ENCODE measurements around the gene CFAP20DC. TPM values are rescaled to one million over a fixed set of nuclear protein-coding genes. Genes with fewer than 3 reads are reported as not detected.
A peak's percentile ranks its signal among the peaks of the same experiment; 100 is the strongest.

CFAP20DC gene
- total RNA-seq, 1 donor from 2014 or later = 0.57 TPM

- no peak overlapping the region for H2AFZ ChIP-seq (ENCODE audit: low read depth, low read length)
- H3K36me3 Mint-ChIP-seq (ENCODE audit: low read depth, unreplicated experiment) = no peaks in the 10 kb centered on the region
- no peak for FAIRE-seq
- no peak overlapping the region for H3K4me3 Mint-ChIP-seq (ENCODE audit: unreplicated experiment)
- no peaks in the 10 kb centered on the region for H3K4me1 ChIP-seq (ENCODE audit: insufficient read depth, low read length)
- H3K4me2 ChIP-seq (ENCODE audit: low read length) = no peak overlapping the region
- no peaks in the 10 kb centered on the region for H3K27me3 ChIP-seq (ENCODE audit: insufficient read depth, low read length)
- H3K9ac ChIP-seq (ENCODE audit: low read length) = no peak overlapping the region
- DNase-seq (ENCODE audit: low read depth) = no peak
- H3K9me3 Mint-ChIP-seq (ENCODE audit: unreplicated experiment) = no peaks in the 10 kb centered on the region
- H3K27ac ChIP-seq (ENCODE audit: low read depth, low read length) = no peak overlapping the region
- no peaks in the 10 kb centered on the region for H3K9me3 ChIP-seq (ENCODE audit: insufficient read depth, low read depth, low read length)
- H3K79me2 ChIP-seq (ENCODE audit: insufficient read depth, low read length) = no peaks in the 10 kb centered on the region
- no peaks in the 10 kb centered on the region for H3K36me3 ChIP-seq (ENCODE audit: insufficient read depth, low read length)
- H3K27ac Mint-ChIP-seq (ENCODE audit: unreplicated experiment) = no peak overlapping the region
- H4K20me1 ChIP-seq (ENCODE audit: insufficient read depth, low read length) = no peaks in the 10 kb centered on the region
- no peaks in the 10 kb centered on the region for H3K27me3 Mint-ChIP-seq (ENCODE audit: low read depth, unreplicated experiment)
- H3K4me3 ChIP-seq (ENCODE audit: insufficient read depth, low read depth, low read length) = no peak overlapping the region
- peaks cover 7% of the 10 kb centered on the region for H3K4me1 Mint-ChIP-seq (ENCODE audit: low read depth, unreplicated experiment)
- TF ChIP-seq, protein P1, sequence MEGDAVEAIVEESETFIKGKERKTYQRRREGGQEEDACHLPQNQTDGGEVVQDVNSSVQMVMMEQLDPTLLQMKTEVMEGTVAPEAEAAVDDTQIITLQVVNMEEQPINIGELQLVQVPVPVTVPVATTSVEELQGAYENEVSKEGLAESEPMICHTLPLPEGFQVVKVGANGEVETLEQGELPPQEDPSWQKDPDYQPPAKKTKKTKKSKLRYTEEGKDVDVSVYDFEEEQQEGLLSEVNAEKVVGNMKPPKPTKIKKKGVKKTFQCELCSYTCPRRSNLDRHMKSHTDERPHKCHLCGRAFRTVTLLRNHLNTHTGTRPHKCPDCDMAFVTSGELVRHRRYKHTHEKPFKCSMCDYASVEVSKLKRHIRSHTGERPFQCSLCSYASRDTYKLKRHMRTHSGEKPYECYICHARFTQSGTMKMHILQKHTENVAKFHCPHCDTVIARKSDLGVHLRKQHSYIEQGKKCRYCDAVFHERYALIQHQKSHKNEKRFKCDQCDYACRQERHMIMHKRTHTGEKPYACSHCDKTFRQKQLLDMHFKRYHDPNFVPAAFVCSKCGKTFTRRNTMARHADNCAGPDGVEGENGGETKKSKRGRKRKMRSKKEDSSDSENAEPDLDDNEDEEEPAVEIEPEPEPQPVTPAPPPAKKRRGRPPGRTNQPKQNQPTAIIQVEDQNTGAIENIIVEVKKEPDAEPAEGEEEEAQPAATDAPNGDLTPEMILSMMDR (IDR thresholded peaks at IDR 0.05; ENCODE audit: insufficient read depth, low read depth, low read length) = no peak
- TF ChIP-seq EZH2 (IDR thresholded peaks at IDR 0.05; ENCODE audit: insufficient read depth, low read length) = no peak
Observed at GRCh38 chr3:59069838-59070237, 20.0 kb upstream of the CFAP20DC start.

DNA sequence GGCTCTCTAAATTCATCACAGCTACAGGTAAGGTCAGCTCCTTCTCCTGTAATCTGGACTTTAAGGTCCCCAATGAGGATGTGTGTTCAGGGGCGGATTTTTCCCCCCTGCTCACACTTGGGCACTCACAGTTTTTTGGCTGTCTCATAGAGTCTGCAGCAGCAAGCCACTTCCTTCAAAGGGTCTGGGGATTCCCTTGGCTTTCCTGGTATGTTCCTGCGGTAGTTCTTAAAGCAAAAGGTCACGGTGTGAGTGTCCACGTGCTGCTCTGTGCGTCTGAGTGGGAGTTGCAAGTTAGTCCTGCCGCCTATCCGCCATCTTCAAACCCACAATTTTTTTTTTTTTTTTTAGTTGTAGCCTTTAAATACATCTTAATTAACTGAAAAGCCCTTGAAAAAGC, 15.4 kb upstream of the CFAP20DC start:
- TF ChIP-seq, protein P1 (IDR thresholded peaks at IDR 0.05; ENCODE audit: insufficient read depth, low read depth, low read length) = no peak
- no peak for TF ChIP-seq EZH2 (IDR thresholded peaks at IDR 0.05; ENCODE audit: insufficient read depth, low read length)
- H3K36me3 Mint-ChIP-seq (ENCODE audit: low read depth, unreplicated experiment) = no peaks in the 10 kb centered on the region
- H3K27me3 ChIP-seq (ENCODE audit: insufficient read depth, low read length) = no peaks in the 10 kb centered on the region
- peaks cover 2% of the 10 kb centered on the region for H3K4me1 Mint-ChIP-seq (ENCODE audit: low read depth, unreplicated experiment)
- FAIRE-seq = no peak
- no peaks in the 10 kb centered on the region for H3K36me3 ChIP-seq (ENCODE audit: insufficient read depth, low read length)
- H3K4me3 Mint-ChIP-seq (ENCODE audit: unreplicated experiment) = no peak overlapping the region
- peak overlapping the region; percentile 26 for H2AFZ ChIP-seq (ENCODE audit: low read depth, low read length)
- H3K27ac Mint-ChIP-seq (ENCODE audit: unreplicated experiment) = no peak overlapping the region
- DNase-seq (ENCODE audit: low read depth) = no peak
- no peaks in the 10 kb centered on the region for H3K27me3 Mint-ChIP-seq (ENCODE audit: low read depth, unreplicated experiment)
- H3K4me2 ChIP-seq (ENCODE audit: low read length) = no peak overlapping the region
- H3K79me2 ChIP-seq (ENCODE audit: insufficient read depth, low read length) = no peaks in the 10 kb centered on the region
- H3K9me3 ChIP-seq (ENCODE audit: insufficient read depth, low read depth, low read length) = no peaks in the 10 kb centered on the region
- H3K27ac ChIP-seq (ENCODE audit: low read depth, low read length) = no peak overlapping the region
- H3K4me1 ChIP-seq (ENCODE audit: insufficient read depth, low read length) = no peaks in the 10 kb centered on the region
- H3K9ac ChIP-seq (ENCODE audit: low read length) = no peak overlapping the region
- H4K20me1 ChIP-seq (ENCODE audit: insufficient read depth, low read length) = no peaks in the 10 kb centered on the region
- no peaks in the 10 kb centered on the region for H3K9me3 Mint-ChIP-seq (ENCODE audit: unreplicated experiment)
- no peak overlapping the region for H3K4me3 ChIP-seq (ENCODE audit: insufficient read depth, low read depth, low read length)

DNA sequence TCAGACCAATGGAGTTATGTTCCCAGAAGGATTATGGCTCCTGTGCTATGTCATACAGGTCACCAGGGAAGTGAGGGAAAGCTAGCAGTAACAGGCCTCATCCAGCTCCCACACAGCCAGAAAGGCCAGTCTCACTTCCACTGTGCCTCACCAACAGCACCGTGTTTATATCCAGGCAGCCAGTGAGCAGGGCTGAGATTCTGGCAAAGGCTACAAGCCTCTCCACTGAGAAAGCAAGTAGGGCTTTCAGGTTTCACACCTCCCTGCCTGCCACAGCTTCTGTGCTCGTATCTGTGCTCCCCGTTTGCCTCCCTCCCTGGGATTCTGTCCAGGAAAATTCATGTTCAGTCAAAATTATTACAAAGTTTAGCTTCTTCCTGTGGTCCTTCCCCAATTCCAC, 14.9 kb upstream of the CFAP20DC start:
- FAIRE-seq = no peak
- H3K36me3 Mint-ChIP-seq (ENCODE audit: low read depth, unreplicated experiment) = no peaks in the 10 kb centered on the region

More for the DNA sequence above, 14.9 kb upstream of the CFAP20DC start:
- Mint-ChIP-seq H3K4me1 (ENCODE audit: low read depth, unreplicated experiment) (peaks cover 2% of the 10 kb centered on the region), H3K9me3 (ENCODE audit: unreplicated experiment) (no peaks in the 10 kb centered on the region), H3K27me3 (ENCODE audit: low read depth, unreplicated experiment) (no peaks in the 10 kb centered on the region), H3K27ac (ENCODE audit: unreplicated experiment) (no peak overlapping the region), H3K4me3 (ENCODE audit: unreplicated experiment) (no peak overlapping the region)
- H3K9ac ChIP-seq (ENCODE audit: low read length) = no peak overlapping the region
- H3K9me3 ChIP-seq (ENCODE audit: insufficient read depth, low read depth, low read length) = no peaks in the 10 kb centered on the region
- H4K20me1 ChIP-seq (ENCODE audit: insufficient read depth, low read length) = no peaks in the 10 kb centered on the region
- no peaks in the 10 kb centered on the region for H3K27me3 ChIP-seq (ENCODE audit: insufficient read depth, low read length)
- no peak overlapping the region for H3K4me2 ChIP-seq (ENCODE audit: low read length)
- no peaks in the 10 kb centered on the region for H3K79me2 ChIP-seq (ENCODE audit: insufficient read depth, low read length)
- DNase-seq (ENCODE audit: low read depth) = no peak
- no peak overlapping the region for H3K4me3 ChIP-seq (ENCODE audit: insufficient read depth, low read depth, low read length)
- no peak overlapping the region for H3K27ac ChIP-seq (ENCODE audit: low read depth, low read length)
- H3K36me3 ChIP-seq (ENCODE audit: insufficient read depth, low read length) = no peaks in the 10 kb centered on the region
- TF ChIP-seq, protein P1 (IDR thresholded peaks at IDR 0.05; ENCODE audit: insufficient read depth, low read depth, low read length) = no peak
- TF ChIP-seq EZH2 (IDR thresholded peaks at IDR 0.05; ENCODE audit: insufficient read depth, low read length) = no peak
- peak overlapping the region; percentile 26 for H2AFZ ChIP-seq (ENCODE audit: low read depth, low read length)
- no peaks in the 10 kb centered on the region for H3K4me1 ChIP-seq (ENCODE audit: insufficient read depth, low read length)
